ENCODE data around the gene RAP1GDS1. TPM values are rescaled to one million over a fixed set of nuclear protein-coding genes. Genes with fewer than 3 reads are reported as not detected.

The RAP1GDS1 gene
- total and polyA plus RNA-seq, 4 donors, result 11.2 to 19.4 (median 16.0) TPM

- TF ChIP-seq HNF4G (IDR thresholded peaks at IDR 0.05) (no peak), ATF3 (IDR thresholded peaks at IDR 0.05) (no peak), NR2F2 (IDR thresholded peaks at IDR 0.05) (no peak), RXRA (IDR thresholded peaks at IDR 0.05) (no peak), YY1 (IDR thresholded peaks at IDR 0.05) (no peak)
- H3K27ac ChIP-seq (ENCODE audit: low read depth in 1 of 2, low read length in 2 of 2), result no peak overlapping the region
- DNase-seq (ENCODE audit: low spot score), result no peak
- H3K9ac ChIP-seq (ENCODE audit: low read depth in 1 of 2, low read length in 2 of 2), result no peak overlapping the region
- no peaks in the 10 kb centered on the region for H3K36me3 ChIP-seq (ENCODE audit: control insufficient read depth in 4 of 4, insufficient read depth in 3 of 4, low read depth in 1 of 4, low read length in 3 of 4)
- H3K4me3 ChIP-seq (ENCODE audit: low read depth in 1 of 3, low read length in 3 of 3), result no peak overlapping the region
- H3K9me3 ChIP-seq (ENCODE audit: control insufficient read depth in 4 of 4, low read length in 3 of 4), result no peaks in the 10 kb centered on the region
- H3K4me1 ChIP-seq (ENCODE audit: control insufficient read depth in 4 of 4, insufficient read depth in 4 of 4, low read length in 3 of 4), result peaks cover 0 to 2% (median 0%) of the 10 kb centered on the region in 4 donors
- 73% methylated on average over 3 of the region's 3 CpGs for WGBS
- no peaks in the 10 kb centered on the region for H3K27me3 ChIP-seq (ENCODE audit: control insufficient read depth in 4 of 4, insufficient read depth in 4 of 4, low read length in 3 of 4)
These were observed 22.3 kb downstream of the RAP1GDS1 start for GRCh38 chr4:98283219-98284189.

DNA sequence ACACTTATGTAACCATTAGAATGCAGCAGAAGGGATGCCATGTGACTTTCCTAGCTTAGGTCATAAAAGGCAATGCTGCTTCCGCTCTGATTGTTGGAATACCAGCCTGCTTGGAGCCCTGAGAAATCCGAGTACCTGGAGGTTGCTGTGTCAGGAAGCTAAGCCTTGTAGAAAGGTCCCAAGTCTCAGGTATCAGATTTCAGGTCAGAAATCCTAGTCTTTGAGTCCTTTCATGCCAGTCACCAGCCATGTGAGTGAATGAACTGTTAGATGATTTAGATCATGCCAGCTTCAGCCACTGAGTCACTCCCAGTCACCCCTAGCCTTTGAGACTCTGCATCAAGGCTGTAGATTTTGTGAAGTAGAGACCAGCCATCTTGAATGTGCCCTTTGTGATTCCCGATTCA lies 23.5 kb downstream of the RAP1GDS1 start:
- no peaks in the 10 kb centered on the region for H3K9me3 ChIP-seq (ENCODE audit: control insufficient read depth in 4 of 4, low read length in 3 of 4)
- 94% methylated on average over 3 of the region's 3 CpGs for WGBS
- no peaks in the 10 kb centered on the region for H3K36me3 ChIP-seq (ENCODE audit: control insufficient read depth in 4 of 4, insufficient read depth in 3 of 4, low read depth in 1 of 4, low read length in 3 of 4)
- DNase-seq (ENCODE audit: low spot score), result no peak
- peaks cover 0 to 3% (median 1%) of the 10 kb centered on the region in 4 donors for H3K4me1 ChIP-seq (ENCODE audit: control insufficient read depth in 4 of 4, insufficient read depth in 4 of 4, low read length in 3 of 4)
- no peak overlapping the region for H3K27ac ChIP-seq (ENCODE audit: low read depth in 1 of 2, low read length in 2 of 2)
- no peak overlapping the region for H3K4me3 ChIP-seq (ENCODE audit: low read depth in 1 of 3, low read length in 3 of 3)
- H3K9ac ChIP-seq (ENCODE audit: low read depth in 1 of 2, low read length in 2 of 2), result no peak overlapping the region
- H3K27me3 ChIP-seq (ENCODE audit: control insufficient read depth in 4 of 4, insufficient read depth in 4 of 4, low read length in 3 of 4), result no peaks in the 10 kb centered on the region
- TF ChIP-seq, protein P1, sequence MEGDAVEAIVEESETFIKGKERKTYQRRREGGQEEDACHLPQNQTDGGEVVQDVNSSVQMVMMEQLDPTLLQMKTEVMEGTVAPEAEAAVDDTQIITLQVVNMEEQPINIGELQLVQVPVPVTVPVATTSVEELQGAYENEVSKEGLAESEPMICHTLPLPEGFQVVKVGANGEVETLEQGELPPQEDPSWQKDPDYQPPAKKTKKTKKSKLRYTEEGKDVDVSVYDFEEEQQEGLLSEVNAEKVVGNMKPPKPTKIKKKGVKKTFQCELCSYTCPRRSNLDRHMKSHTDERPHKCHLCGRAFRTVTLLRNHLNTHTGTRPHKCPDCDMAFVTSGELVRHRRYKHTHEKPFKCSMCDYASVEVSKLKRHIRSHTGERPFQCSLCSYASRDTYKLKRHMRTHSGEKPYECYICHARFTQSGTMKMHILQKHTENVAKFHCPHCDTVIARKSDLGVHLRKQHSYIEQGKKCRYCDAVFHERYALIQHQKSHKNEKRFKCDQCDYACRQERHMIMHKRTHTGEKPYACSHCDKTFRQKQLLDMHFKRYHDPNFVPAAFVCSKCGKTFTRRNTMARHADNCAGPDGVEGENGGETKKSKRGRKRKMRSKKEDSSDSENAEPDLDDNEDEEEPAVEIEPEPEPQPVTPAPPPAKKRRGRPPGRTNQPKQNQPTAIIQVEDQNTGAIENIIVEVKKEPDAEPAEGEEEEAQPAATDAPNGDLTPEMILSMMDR (IDR thresholded peaks at IDR 0.05; ENCODE audit: low read depth, low read length, missing input control), result no peak
- TF ChIP-seq RAD21 (IDR thresholded peaks at IDR 0.05) (no peak), SP1 (IDR thresholded peaks at IDR 0.05) (no peak), GABPA (IDR thresholded peaks at IDR 0.05 in 1 of 2, conservative IDR thresholded peaks at IDR 0.05 in 1 of 2) (no peak), NR2F2 (IDR thresholded peaks at IDR 0.05) (no peak), FOXA1 (IDR thresholded peaks at IDR 0.05) (no peak), ZBTB33 (IDR thresholded peaks at IDR 0.05) (no peak), TAF1 (conservative IDR thresholded peaks at IDR 0.05) (no peak), MAX (IDR thresholded peaks at IDR 0.05) (no peak), HNF4G (IDR thresholded peaks at IDR 0.05) (no peak), EGR1 (IDR thresholded peaks at IDR 0.05; ENCODE audit: low read depth in 2 of 2) (no peak), FOXA2 (IDR thresholded peaks at IDR 0.05) (no peak), YY1 (IDR thresholded peaks at IDR 0.05) (no peak), HNF4A (conservative IDR thresholded peaks at IDR 0.05) (no peak), ATF3 (IDR thresholded peaks at IDR 0.05) (no peak), JUND (IDR thresholded peaks at IDR 0.05) (no peak), RXRA (IDR thresholded peaks at IDR 0.05) (no peak)
- TF ChIP-seq, protein P2, sequence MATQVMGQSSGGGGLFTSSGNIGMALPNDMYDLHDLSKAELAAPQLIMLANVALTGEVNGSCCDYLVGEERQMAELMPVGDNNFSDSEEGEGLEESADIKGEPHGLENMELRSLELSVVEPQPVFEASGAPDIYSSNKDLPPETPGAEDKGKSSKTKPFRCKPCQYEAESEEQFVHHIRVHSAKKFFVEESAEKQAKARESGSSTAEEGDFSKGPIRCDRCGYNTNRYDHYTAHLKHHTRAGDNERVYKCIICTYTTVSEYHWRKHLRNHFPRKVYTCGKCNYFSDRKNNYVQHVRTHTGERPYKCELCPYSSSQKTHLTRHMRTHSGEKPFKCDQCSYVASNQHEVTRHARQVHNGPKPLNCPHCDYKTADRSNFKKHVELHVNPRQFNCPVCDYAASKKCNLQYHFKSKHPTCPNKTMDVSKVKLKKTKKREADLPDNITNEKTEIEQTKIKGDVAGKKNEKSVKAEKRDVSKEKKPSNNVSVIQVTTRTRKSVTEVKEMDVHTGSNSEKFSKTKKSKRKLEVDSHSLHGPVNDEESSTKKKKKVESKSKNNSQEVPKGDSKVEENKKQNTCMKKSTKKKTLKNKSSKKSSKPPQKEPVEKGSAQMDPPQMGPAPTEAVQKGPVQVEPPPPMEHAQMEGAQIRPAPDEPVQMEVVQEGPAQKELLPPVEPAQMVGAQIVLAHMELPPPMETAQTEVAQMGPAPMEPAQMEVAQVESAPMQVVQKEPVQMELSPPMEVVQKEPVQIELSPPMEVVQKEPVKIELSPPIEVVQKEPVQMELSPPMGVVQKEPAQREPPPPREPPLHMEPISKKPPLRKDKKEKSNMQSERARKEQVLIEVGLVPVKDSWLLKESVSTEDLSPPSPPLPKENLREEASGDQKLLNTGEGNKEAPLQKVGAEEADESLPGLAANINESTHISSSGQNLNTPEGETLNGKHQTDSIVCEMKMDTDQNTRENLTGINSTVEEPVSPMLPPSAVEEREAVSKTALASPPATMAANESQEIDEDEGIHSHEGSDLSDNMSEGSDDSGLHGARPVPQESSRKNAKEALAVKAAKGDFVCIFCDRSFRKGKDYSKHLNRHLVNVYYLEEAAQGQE (IDR thresholded peaks at IDR 0.05), result no peak
